Urinary bladder (tissue), 4 donors: ENCODE measurements around the gene NOVA2. TPM values are rescaled to one million over a fixed set of nuclear protein-coding genes. Genes with fewer than 3 reads are reported as not detected.

Source experiments
- DNase-seq: peaks from one replicate; pipeline ENCODE4 v3.0.0-alpha.2; 2015; ENCODE audit errors: extremely low spot score
- H3K27ac ChIP-seq: one replicate; pipeline ENCODE4 v1.5.1; 2013; ENCODE audit warnings: low read depth, mild to moderate bottlenecking, moderate library complexity
- H3K36me3 ChIP-seq: one replicate; pipeline ENCODE4 v1.6.1; 2013; ENCODE audit warnings: mild to moderate bottlenecking, moderate library complexity; ENCODE audit not compliant: insufficient read depth
- H3K4me1 ChIP-seq: one replicate; pipeline ENCODE4 v1.6.1; 2013; ENCODE audit warnings: mild to moderate bottlenecking, moderate library complexity; ENCODE audit not compliant: insufficient read depth
- H3K4me3 ChIP-seq: one replicate; pipeline ENCODE4 v1.5.1; 2013; ENCODE audit warnings: low read depth, low read length
- WGBS: extraction: QIAGEN DNeasy Blood & Tissue Kit; methylation state at CpG from one replicate; pipeline ENCODE4 v1.1.7; 2013; 5-methylcytosine and 5-hydroxymethylcytosine counted together
- polyA plus RNA-seq: library from polyadenylated mRNA; stranded (reverse); fragments of 200-250 nt; gene quantifications from one replicate; pipeline ENCODE4 v1.2.3, GENCODE V29; 2013
- total RNA-seq: library from RNA; depleted of rRNA; stranded (reverse); fragments of >200 nt; gene quantifications from one replicate; pipeline ENCODE4 v1.2.3, GENCODE V29; 2014
- donor health status: healthy with polysubstance abuse.
- donor health status: healthy.

Gene NOVA2
- total and polyA plus RNA-seq, 2 donors: 1.2 to 2.2 TPM

- Histone ChIP-seq H3K4me3 (no peak overlapping the region), H3K27ac (no peak overlapping the region), H3K36me3 (no peaks in the 10 kb centered on the region), H3K4me1 (no peaks in the 10 kb centered on the region)
- DNase-seq: no peak
- 71% methylated on average over 19 of the region's 19 CpGs for WGBS
These were observed 38.4 kb downstream of the NOVA2 start for GRCh38 chr19:45935267-45935666.

GRCh38 chr19:45934551-45935230 is 39.0 kb downstream of the NOVA2 start:
- Histone ChIP-seq H3K36me3 (no peaks in the 10 kb centered on the region), H3K4me1 (no peaks in the 10 kb centered on the region), H3K27ac (no peak overlapping the region), H3K4me3 (no peak overlapping the region)
- WGBS: 27% methylated on average over 19 of the region's 19 CpGs
- no peak for DNase-seq

DNA sequence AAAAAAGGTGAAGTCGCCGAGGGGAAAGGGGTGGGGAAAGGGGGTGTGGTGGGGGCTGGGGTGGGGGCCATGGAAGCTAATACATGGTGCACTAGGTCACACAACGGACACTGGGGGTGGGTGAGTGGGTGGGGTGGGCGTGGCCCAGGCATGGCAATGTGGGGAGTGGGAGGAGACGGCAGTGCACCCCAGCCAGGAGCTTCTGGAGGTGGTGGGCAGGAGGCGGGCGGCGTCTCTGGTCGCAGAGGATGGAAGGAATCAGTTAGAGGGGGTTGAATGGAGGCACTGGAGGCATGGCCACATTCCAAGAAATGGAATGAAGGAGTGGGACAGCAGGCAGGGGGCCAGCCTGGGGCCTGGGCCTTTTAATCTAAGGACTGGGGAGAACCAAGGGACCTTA is 39.9 kb downstream of the NOVA2 start:
- Histone ChIP-seq H3K4me3 (no peak overlapping the region), H3K36me3 (no peaks in the 10 kb centered on the region), H3K27ac (no peak overlapping the region), H3K4me1 (no peaks in the 10 kb centered on the region)
- WGBS: 59% methylated on average over 9 of the region's 9 CpGs
- no peak for DNase-seq

- Histone ChIP-seq H3K36me3 (no peaks in the 10 kb centered on the region), H3K4me3 (no peak overlapping the region), H3K4me1 (no peaks in the 10 kb centered on the region), H3K27ac (no peak overlapping the region)
- 63% methylated on average over 3 of the region's 3 CpGs for WGBS
- no peak for DNase-seq
These were observed 42.6 kb downstream of the NOVA2 start for GRCh38 chr19:45931055-45931454.

DNA sequence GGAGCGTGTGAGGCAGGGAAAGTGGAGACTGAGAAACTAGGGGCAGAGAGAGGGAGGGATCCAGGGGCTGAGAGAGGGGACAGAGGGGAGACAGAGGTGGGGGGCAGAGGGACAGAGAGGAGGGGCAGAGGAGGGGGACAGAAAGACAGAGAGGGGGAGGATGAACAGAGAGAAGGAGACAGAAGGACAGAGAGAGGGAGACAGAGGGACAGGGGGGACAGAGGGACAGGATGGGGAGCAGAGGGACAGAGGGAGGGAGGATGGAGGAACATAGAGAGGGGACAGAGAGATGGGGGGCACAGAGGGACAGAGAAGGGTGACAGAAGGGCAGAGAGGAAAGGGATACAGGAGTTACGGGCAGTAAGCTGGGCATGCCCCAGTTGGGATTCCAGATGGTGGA is 44.4 kb downstream of the NOVA2 start:
- 71% methylated on average over 2 of the region's 2 CpGs for WGBS
- DNase-seq: no peak
- Histone ChIP-seq H3K4me3 (no peak overlapping the region), H3K27ac (no peak overlapping the region), H3K4me1 (no peaks in the 10 kb centered on the region), H3K36me3 (no peaks in the 10 kb centered on the region)

GRCh38 chr19:45927565-45928261 is 46.0 kb downstream of the NOVA2 start:
- 8% methylated on average over 33 of the region's 33 CpGs for WGBS
- Histone ChIP-seq H3K36me3 (no peaks in the 10 kb centered on the region), H3K4me1 (no peaks in the 10 kb centered on the region), H3K27ac (no peak overlapping the region), H3K4me3 (no peak overlapping the region)
- peak; percentile 73 for DNase-seq

DNA sequence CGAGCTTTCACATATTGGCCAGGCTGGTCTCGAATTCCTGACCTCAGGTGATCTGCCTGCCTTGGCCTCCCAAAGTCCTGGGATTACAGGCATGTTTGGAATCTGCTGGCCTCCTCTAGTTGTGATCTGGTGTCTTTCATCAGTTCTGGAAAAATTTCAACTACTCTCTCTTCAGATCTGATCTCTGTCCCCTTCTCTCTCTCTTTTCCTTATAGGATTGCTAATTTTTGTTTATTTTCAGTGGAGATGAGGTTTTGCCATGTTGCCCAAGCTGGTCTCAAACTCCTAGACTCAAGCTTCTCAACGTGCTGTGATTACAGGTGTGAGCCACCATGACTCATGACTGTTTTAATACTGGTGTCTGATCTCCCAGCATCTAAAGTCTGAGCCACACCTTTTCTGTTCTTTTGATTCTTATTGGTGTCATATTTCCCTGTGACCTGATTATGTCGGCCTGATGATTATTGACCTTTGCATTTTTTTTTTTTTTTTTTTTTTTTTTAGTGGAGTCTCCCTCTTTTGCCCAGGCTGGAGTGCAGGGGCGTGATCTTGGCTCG is 48.7 kb downstream of the NOVA2 start:
- Histone ChIP-seq H3K4me3 (no peak overlapping the region), H3K27ac (no peak overlapping the region), H3K4me1 (no peaks in the 10 kb centered on the region), H3K36me3 (no peaks in the 10 kb centered on the region)
- 73% methylated on average over 6 of the region's 6 CpGs for WGBS
- no peak for DNase-seq

DNA sequence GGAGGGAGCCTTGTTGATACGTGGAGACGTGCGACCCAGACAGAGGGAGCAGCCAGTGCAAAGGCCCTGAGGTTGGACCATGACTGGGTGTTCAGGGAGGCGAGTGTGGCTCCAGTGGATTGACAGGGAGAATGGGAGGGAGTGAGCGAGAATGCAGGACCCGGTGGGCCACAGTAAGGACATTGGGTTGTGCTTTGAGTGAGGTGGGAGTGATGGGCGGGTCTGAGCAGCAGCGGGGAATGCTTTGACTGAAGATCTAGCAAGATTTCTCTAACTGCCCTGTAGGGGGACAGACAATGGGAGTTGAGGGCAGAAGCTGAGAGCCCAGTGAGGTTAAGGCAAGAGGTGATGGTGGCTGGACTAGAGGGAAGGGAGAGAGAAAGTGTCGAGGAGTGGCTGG is 51.4 kb downstream of the NOVA2 start:
- Histone ChIP-seq H3K4me3 (no peak overlapping the region), H3K36me3 (no peaks in the 10 kb centered on the region), H3K27ac (no peak overlapping the region), H3K4me1 (no peaks in the 10 kb centered on the region)
- WGBS: 51% methylated on average over 9 of the region's 9 CpGs
- no peak for DNase-seq

GRCh38 chr19:45920458-45920857 is 53.2 kb downstream of the NOVA2 start:
- Histone ChIP-seq H3K4me1 (no peaks in the 10 kb centered on the region), H3K4me3 (no peak overlapping the region), H3K36me3 (no peaks in the 10 kb centered on the region), H3K27ac (no peak overlapping the region)
- no peak for DNase-seq
- 63% methylated on average over 8 of the region's 8 CpGs for WGBS

GRCh38 chr19:45919678-45920077 is 54.0 kb downstream of the NOVA2 start:
- Histone ChIP-seq H3K27ac (no peak overlapping the region), H3K4me3 (no peak overlapping the region), H3K36me3 (no peaks in the 10 kb centered on the region), H3K4me1 (no peaks in the 10 kb centered on the region)
- no peak for DNase-seq
- WGBS: 56% methylated on average over 7 of the region's 7 CpGs

DNA sequence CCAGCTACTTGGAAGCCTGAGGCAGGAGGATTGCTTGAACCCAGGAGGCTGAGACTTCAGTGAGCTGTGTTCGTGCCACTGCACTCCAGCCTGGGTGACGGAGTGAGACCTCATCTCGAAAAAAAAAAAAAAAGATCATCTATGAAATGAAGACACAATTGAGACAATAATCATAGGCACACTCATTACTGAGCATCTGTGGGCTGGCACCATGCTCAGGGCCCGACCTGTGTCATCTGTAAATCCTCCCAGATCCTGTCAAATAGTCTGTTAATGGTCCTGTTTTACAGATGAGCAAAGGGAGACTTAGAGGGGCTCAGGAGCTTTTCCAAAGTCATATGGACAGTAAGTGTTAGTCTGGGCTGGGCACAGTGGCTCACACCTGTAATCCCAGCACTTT is 54.9 kb downstream of the NOVA2 start:
- DNase-seq: no peak
- no peaks in the 10 kb centered on the region for H3K4me1 ChIP-seq
- no peaks in the 10 kb centered on the region for H3K36me3 ChIP-seq
- WGBS: 63% methylated on average over 4 of the region's 4 CpGs
- H3K4me3 ChIP-seq: no peak overlapping the region
- no peak overlapping the region for H3K27ac ChIP-seq

GRCh38 chr19:45917421-45918091 is 56.1 kb downstream of the NOVA2 start:
- no peaks in the 10 kb centered on the region for H3K4me1 ChIP-seq
- H3K27ac ChIP-seq: no peak overlapping the region
- no peak overlapping the region for H3K4me3 ChIP-seq
- H3K36me3 ChIP-seq: no peaks in the 10 kb centered on the region
- DNase-seq: no peak
- WGBS: 51% methylated on average over 4 of the region's 4 CpGs

- no peak within 1 kb of the TSS for H3K4me3 ChIP-seq
- H3K27ac ChIP-seq: no peak within 1 kb of the TSS
- no peaks in the 10 kb centered on the region for H3K4me1 ChIP-seq
- DNase-seq: no peak
- WGBS: 59% methylated on average over 44 of the region's 44 CpGs
- H3K36me3 ChIP-seq: no peaks in the 10 kb centered on the region
These were observed 59.5 kb downstream of the NOVA2 start, which contains the start of gene NANOS2 for GRCh38 chr19:45913874-45914830. Gene NANOS2 (minus strand): TSS chr19:45914778. CDS start chr19:45914693, 85 bp downstream.
